HG02588 (cell line): ENCODE data around the gene SLC7A4.
"Not testable (repeated sequence)": the region's sequence is repeated elsewhere in the genome, so short reads cannot be mapped to it uniquely, and the experiment has no call there.

Experiments used
- ATAC-seq: cut with Tn5 transposase; IDR thresholded peaks from one replicate; pipeline ENCODE4 v1.9.1; 2021; ENCODE audit warnings: mild to moderate bottlenecking, moderate library complexity; ENCODE audit not compliant: unreplicated experiment

Gene SLC7A4

DNA sequence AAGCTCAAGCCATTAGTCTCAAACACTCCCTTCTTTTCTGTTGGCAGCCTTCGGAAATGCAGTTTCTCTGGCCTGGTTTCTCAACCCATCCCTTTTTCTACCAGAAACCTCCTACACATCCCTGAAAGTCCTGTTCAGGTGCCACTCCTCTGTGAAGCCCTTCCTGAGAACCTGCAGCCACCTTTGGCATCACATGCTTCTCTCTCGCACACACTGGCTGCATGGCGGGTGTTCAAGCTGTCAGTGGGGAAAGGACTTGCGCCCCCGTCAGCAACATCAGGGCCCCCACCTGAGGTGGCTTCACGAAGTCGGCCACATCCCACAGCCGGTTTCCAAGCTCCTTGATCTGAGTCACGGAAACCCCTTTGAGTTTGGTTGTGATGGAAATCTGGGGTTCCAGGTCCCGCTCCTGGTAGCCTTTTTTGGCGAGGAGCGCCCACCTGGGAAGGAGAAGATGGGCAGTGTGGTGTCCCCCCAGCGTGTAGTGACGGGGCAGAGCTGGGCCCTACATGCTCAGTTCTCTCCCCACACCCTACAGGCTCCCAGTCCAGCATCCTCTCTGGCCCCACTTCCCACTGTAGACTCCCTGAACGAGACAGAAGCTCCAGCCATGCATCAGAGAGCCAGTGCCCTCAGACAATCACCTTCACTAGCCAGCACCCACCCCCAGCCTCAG, 11.6 kb upstream of the SLC7A4 start:
- ATAC-seq, result no peak

DNA sequence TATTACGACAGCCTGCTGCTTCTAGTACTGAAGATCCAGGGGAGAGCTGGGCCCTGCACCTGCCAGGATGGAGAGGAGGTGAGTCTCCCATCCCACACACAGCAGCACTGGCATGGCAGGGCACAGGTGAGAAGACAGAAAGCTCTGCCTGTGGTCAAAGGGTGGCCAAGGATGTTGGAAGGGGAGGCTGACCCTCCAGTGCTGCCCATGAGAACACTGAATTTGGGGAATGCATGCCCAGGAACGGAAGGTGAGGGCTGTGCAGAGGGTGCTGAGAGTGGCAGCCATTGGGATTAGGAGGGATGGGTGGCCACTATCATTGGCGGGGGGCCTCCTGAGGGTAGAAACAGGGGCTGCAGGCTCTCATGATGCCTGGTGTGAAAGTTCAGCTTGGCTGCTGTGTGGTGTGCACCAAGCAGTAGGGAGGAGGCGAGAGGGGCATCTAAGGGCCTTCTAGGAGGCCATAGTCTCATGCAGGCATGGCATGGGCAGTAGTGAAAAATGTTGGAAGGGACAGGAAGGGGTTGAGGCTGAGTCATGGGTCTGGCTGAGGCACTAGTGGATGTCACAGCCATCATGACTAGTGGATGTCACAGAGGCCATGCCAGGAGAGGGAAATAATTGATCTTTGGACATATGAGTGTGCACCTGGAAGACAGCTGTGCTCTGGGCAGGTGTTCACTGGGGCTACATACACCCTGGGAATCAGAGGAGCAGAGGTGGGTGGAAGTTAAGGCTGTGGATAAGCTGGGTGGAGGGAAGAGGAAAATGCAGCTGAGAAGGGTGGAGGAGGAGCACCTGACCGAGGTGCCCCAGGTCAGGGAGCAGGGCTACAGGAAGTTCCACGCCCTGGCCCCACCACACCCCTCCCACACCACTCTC, 10.9 kb upstream of the SLC7A4 start:
- ATAC-seq, result no peak

DNA sequence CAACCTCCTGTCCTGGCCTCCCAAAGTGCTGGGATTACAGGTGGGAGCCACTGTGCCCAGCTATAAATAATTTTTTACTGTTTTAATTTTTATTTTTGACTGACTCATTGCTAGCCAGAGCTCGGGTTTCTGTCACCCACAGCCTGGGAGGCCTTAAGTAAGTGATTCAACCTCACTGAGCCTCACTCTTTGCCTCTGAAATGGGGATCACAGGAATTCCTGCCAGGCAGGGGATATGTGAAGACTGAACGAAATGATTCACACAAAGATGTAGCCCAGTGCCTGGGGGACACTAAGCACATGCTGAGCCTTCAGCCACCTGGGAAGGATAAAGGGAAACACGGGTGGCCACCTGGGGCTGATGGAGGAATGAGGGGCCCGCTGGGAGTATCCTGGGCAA, 9.6 kb upstream of the SLC7A4 start:
- ATAC-seq, result no peak

DNA sequence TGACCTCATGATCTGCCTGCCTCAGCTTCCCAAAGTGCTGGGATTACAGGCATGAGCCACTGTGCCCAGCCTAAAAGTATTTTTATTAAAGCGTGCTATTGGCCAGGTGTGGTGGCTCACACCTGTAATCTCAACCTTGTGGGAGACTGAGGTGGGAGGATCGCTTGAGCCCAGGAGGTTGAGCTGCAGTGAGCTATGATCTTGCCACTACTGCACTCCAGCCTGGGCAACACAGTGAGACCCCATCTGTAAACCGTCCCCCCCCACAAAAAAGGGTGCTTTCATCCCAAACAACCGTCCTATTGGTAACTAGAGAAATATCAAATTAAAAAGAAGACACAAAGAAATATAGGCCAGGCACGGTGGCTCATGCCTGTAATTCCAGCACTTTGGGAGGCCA, 6.8 kb upstream of the SLC7A4 start:
- not testable (repeated sequence) for ATAC-seq

GRCh38 chr22:21038405-21038804, 6.0 kb upstream of the SLC7A4 start:
- no peak for ATAC-seq

DNA sequence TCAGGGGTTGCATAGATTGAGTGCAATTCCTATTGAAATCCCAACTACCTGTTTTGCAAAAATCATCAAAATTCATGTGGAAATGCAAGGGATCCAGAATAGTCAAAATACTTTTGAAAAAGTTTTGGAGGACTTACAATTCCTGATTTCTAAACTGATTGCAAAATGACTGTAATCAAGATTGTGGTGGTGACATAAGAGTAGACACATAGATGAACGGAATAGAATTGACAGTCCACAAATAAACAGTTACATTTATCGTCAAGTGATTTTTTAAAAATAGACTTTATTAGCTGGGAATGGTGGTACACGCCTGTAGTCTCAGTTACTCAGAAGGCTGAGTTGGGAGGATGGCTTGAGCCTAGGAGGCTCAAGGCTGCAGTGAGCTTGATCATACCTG, 2.6 kb upstream of the SLC7A4 start:
- ATAC-seq, result no peak

GRCh38 chr22:21033895-21034294, 1.5 kb upstream of the SLC7A4 start:
- ATAC-seq, result no peak

GRCh38 chr22:21032868-21033688, 717 bp upstream of the SLC7A4 start:
- ATAC-seq, result no peak

GRCh38 chr22:21031545-21032036, 770 bp downstream of the SLC7A4 start:
- no peak for ATAC-seq

- no peak for ATAC-seq
Observed at GRCh38 chr22:21030621-21031544, 1.5 kb downstream of the SLC7A4 start.

- no peak for ATAC-seq
Observed at GRCh38 chr22:21030032-21030431, 2.3 kb downstream of the SLC7A4 start.

GRCh38 chr22:21029486-21030025, 2.8 kb downstream of the SLC7A4 start:
- ATAC-seq, result no peak

DNA sequence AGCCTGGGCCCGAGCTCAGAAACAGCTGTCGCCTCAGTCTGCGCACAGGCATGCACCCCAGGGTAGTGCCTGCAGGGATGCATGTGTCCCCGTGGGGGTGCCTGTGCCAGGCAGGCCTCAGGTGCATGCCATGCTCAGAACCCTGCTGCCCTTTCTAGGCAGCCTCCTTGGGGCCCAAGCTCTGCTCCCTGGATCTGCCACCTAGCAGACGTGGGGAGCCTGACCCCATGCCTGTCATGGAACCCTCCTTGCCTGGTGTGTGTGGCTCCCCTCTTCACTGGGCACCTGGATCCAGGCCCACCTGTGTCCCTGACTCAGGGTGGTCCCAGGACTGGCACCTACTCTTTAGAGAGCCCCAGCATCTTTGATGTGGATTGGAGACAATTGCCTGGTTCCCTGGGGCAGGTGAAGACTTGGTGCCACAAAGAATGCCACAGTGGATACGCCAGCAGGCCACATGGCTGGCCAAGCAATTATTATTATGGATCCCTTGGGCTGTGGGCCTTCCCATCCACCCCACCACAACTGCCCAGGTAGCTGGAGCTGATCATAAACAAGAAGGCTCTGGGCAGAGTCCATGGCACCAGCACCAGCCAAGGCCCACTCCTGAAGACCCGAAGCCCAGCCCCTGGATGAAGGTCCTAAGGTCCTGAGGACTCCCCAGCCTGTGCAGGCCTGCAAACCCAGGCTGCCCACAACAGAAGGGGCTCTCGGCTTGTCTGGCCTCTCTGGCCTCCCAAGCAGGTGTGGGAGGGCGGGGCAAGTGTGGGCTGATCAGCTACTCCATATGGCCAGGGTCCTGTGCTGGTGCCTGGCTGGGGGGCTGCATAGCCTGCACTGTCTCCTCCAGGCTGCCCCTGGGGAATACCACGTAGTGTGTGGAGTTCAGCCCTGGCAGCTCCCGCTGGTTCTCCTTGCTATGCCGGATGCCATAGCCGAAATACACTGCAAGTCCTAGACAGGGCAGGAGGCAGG, 3.8 kb downstream of the SLC7A4 start:
- ATAC-seq, result no peak

DNA sequence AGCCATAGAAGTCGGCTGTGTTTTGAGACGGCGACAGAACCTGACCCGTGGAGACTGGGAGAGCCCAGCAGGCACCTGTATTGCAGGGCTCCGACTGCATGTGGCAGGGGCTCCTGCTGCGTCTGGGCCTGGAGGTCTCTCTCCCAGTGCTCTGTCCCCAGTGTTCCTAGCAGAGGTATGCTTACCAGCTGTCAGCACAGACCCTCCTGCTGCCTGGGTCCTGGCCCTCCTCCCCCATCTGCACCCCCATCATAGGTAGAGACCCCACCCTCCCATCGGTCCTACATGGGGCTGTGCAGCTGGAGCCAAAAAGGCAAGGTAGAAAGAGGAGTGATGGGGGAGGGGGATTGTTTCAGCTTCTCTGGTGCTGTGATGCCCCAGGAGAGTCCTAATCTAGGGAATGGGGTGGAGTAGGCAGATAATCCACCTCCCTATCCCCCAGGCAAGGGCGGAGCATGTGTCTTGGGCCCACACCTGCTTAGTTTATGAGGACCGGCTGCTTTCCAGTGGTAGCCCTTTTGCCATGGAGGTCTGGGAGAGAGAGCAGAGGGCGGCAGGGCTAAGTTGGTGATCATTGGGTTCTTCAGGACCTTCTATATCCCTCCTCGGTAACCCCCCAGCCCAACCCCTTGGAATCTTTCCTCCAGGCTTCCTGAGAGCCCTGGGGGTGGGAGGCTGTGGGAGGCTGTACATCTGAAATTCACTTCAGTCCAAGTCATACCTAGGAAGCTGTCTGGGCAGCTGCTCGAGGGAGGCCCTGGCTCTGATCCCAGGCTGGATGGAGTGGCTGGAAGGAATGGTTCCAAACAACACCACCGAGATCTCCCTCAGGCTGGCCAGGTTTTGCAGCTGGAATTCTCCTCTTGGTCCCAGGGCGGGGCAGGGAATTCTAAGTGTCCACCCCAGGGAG, 5.3 kb downstream of the SLC7A4 start:
- no peak for ATAC-seq

DNA sequence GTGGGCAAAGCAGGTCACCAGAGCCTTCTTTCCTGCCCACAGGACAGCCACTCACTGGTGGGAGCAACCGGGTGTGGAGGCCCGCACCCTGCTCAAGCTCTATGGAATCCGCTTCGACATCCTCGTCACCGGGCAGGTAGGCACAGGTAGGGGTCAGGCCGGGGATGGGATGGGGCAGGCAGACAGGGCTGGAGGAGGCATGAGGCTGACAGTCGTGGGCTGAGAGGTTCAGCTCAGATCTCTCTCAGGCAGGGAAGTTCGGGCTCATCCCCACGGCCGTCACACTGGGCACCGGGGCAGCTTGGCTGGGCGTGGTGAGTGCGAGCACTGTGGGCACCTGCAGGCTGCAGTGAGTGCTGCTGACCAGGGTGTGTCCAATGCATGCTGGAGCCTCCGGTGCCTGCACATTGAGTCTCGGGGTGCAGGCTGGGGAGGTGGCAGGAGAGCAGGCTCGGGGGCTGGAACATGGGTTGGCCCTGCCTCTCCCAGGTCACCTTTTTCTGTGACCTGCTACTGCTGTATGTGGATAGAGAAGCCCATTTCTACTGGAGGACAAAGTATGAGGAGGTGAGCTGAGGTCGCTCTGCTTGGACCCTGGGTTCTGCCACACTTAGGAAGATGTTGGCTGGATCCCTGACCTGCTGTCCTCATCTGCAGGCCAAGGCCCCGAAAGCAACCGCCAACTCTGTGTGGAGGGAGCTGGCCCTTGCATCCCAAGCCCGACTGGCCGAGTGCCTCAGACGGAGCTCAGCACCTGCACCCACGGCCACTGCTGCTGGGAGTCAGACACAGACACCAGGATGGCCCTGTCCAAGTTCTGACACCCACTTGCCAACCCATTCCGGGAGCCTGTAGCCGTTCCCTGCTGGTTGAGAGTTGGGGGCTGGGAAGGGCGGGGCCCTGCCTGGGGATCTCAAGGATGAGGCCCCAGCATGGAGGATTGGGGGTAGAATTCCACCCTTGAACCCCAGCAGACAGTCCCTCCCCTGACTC, 6.3 kb downstream of the SLC7A4 start:
- no peak for ATAC-seq

DNA sequence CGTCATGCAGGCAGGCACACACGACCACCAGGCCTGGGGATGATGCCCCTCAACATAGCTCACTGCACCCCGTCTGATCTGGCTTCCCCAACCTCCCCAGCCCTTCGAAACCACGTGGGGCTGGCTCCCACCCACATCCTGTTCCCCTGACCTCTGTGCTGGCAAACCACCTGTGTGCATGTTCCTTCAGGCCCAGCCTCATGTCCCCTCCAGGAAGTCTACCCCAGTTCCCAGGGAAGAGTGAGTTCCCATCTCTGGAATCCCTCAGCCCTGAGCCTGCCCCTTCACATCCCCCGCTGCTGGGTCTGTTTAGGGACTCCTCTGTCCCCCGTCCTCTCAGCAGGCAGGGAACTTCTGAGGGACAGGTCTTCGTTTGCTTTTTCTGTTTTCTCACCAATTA, 7.1 kb downstream of the SLC7A4 start:
- ATAC-seq, result no peak
